ENCODE measurements around the gene RGSL1. TPM values are rescaled to one million over a fixed set of nuclear protein-coding genes. Genes with fewer than 3 reads are reported as not detected.

RGSL1 gene
- total RNA-seq, 1 donor from 2014 or later: not detected

- Mint-ChIP-seq H3K9me3 (peaks cover 6% of the 10 kb centered on the region), H3K27me3 (ENCODE audit: low read depth) (peaks cover 13% of the 10 kb centered on the region), H3K36me3 (ENCODE audit: low read depth) (no peaks in the 10 kb centered on the region), H3K4me3 (no peak overlapping the region), H3K27ac (ENCODE audit: unreplicated experiment) (no peak overlapping the region), H3K4me1 (no peaks in the 10 kb centered on the region)
- no peak for DNase-seq (ENCODE audit: low read depth, low spot score)
- no peak for TF ChIP-seq CTCF (conservative IDR thresholded peaks at IDR 0.05)
Observed at GRCh38 chr1:182533896-182534295, 84.0 kb downstream of the RGSL1 start.

- no peak overlapping the region for H3K4me3 Mint-ChIP-seq
- DNase-seq (ENCODE audit: low read depth, low spot score): no peak
- H3K27me3 Mint-ChIP-seq (ENCODE audit: low read depth): no peaks in the 10 kb centered on the region
- H3K4me1 Mint-ChIP-seq: no peaks in the 10 kb centered on the region
- no peak overlapping the region for H3K27ac Mint-ChIP-seq (ENCODE audit: unreplicated experiment)
- H3K9me3 Mint-ChIP-seq: no peaks in the 10 kb centered on the region
- no peak for TF ChIP-seq CTCF (conservative IDR thresholded peaks at IDR 0.05)
- H3K36me3 Mint-ChIP-seq (ENCODE audit: low read depth): no peaks in the 10 kb centered on the region
Observed at GRCh38 chr1:182549346-182549745, 99.4 kb downstream of the RGSL1 start.

GRCh38 chr1:182549811-182550210 lies 99.9 kb downstream of the RGSL1 start:
- DNase-seq (ENCODE audit: low read depth, low spot score): no peak
- H3K36me3 Mint-ChIP-seq (ENCODE audit: low read depth): no peaks in the 10 kb centered on the region
- no peak overlapping the region for H3K27ac Mint-ChIP-seq (ENCODE audit: unreplicated experiment)
- no peaks in the 10 kb centered on the region for H3K4me1 Mint-ChIP-seq
- H3K9me3 Mint-ChIP-seq: no peaks in the 10 kb centered on the region
- TF ChIP-seq CTCF (conservative IDR thresholded peaks at IDR 0.05): no peak
- H3K27me3 Mint-ChIP-seq (ENCODE audit: low read depth): no peaks in the 10 kb centered on the region
- H3K4me3 Mint-ChIP-seq: no peak overlapping the region

- no peak for DNase-seq (ENCODE audit: low read depth, low spot score)
- H3K27ac Mint-ChIP-seq (ENCODE audit: unreplicated experiment): no peak overlapping the region
- no peaks in the 10 kb centered on the region for H3K4me1 Mint-ChIP-seq
- no peaks in the 10 kb centered on the region for H3K9me3 Mint-ChIP-seq
- H3K4me3 Mint-ChIP-seq: no peak overlapping the region
- TF ChIP-seq CTCF (conservative IDR thresholded peaks at IDR 0.05): no peak
- no peaks in the 10 kb centered on the region for H3K27me3 Mint-ChIP-seq (ENCODE audit: low read depth)
- H3K36me3 Mint-ChIP-seq (ENCODE audit: low read depth): no peaks in the 10 kb centered on the region
Observed at GRCh38 chr1:182552527-182552926, 102.6 kb downstream of the RGSL1 start.

GRCh38 chr1:182555493-182555892 lies 105.5 kb downstream of the RGSL1 start:
- H3K27me3 Mint-ChIP-seq (ENCODE audit: low read depth): no peaks in the 10 kb centered on the region
- H3K27ac Mint-ChIP-seq (ENCODE audit: unreplicated experiment): no peak overlapping the region
- no peak for DNase-seq (ENCODE audit: low read depth, low spot score)
- no peaks in the 10 kb centered on the region for H3K9me3 Mint-ChIP-seq
- H3K4me3 Mint-ChIP-seq: no peak overlapping the region
- H3K4me1 Mint-ChIP-seq: no peaks in the 10 kb centered on the region
- TF ChIP-seq CTCF (conservative IDR thresholded peaks at IDR 0.05): no peak
- no peaks in the 10 kb centered on the region for H3K36me3 Mint-ChIP-seq (ENCODE audit: low read depth)

- DNase-seq (ENCODE audit: low read depth, low spot score): no peak
- TF ChIP-seq CTCF (conservative IDR thresholded peaks at IDR 0.05): no peak
- H3K36me3 Mint-ChIP-seq (ENCODE audit: low read depth): no peaks in the 10 kb centered on the region
- H3K27me3 Mint-ChIP-seq (ENCODE audit: low read depth): no peaks in the 10 kb centered on the region
- H3K9me3 Mint-ChIP-seq: no peaks in the 10 kb centered on the region
- H3K27ac Mint-ChIP-seq (ENCODE audit: unreplicated experiment): no peak overlapping the region
- no peak overlapping the region for H3K4me3 Mint-ChIP-seq
- H3K4me1 Mint-ChIP-seq: no peaks in the 10 kb centered on the region
Observed at GRCh38 chr1:182556279-182556678, 106.3 kb downstream of the RGSL1 start.

All from neural crest cell (in vitro differentiated cells).